Kidney tubule cell (primary cell): ENCODE data around the gene ZSWIM1.

Experiments used
- DNase-seq: peaks from one replicate; pipeline ENCODE4 v3.0.0-alpha.2; 2018; ENCODE audit warnings: low spot score

Gene ZSWIM1

GRCh38 chr20:45880988-45881788 is at the start of gene ZSWIM1:
Gene ZSWIM1 (plus strand): TSS chr20:45881227. CDS start chr20:45882593, 1,366 bp downstream.
- peak; percentile 99 for DNase-seq

GRCh38 chr20:45832619-45833018 is 48.4 kb upstream of the ZSWIM1 start:
- no peak for DNase-seq

GRCh38 chr20:45833030-45833882 is 47.8 kb upstream of the ZSWIM1 start, which contains the start of gene SNX21:
Gene SNX21 (plus strand): TSS chr20:45833799. CDS start chr20:45833920, 121 bp downstream.
- peak; percentile 88 for DNase-seq

GRCh38 chr20:45833883-45834796 is 46.9 kb upstream of the ZSWIM1 start:
- DNase-seq, result peak; percentile 60

- DNase-seq, result no peak
Measured at GRCh38 chr20:45834797-45835161, 46.2 kb upstream of the ZSWIM1 start.

- DNase-seq, result no peak
Measured at GRCh38 chr20:45835329-45835765, 45.7 kb upstream of the ZSWIM1 start.

GRCh38 chr20:45835825-45836224 is 45.2 kb upstream of the ZSWIM1 start:
- DNase-seq, result no peak

- no peak for DNase-seq
Measured at GRCh38 chr20:45836841-45837240, 44.2 kb upstream of the ZSWIM1 start.

GRCh38 chr20:45840700-45841198 is 40.3 kb upstream of the ZSWIM1 start:
- no peak for DNase-seq

- DNase-seq, result no peak
Measured at GRCh38 chr20:45841407-45842129, 39.5 kb upstream of the ZSWIM1 start.

- no peak for DNase-seq
Measured at GRCh38 chr20:45842169-45842812, 38.7 kb upstream of the ZSWIM1 start.

- no peak for DNase-seq
Measured at GRCh38 chr20:45843506-45843905, 37.5 kb upstream of the ZSWIM1 start.

GRCh38 chr20:45845452-45845851 is 35.6 kb upstream of the ZSWIM1 start:
- no peak for DNase-seq

- DNase-seq, result no peak
Measured at GRCh38 chr20:45848421-45848820, 32.6 kb upstream of the ZSWIM1 start.

GRCh38 chr20:45848969-45849582 is 32.0 kb upstream of the ZSWIM1 start:
- DNase-seq, result no peak

- no peak for DNase-seq
Measured at GRCh38 chr20:45850238-45850637, 30.8 kb upstream of the ZSWIM1 start.

- no peak for DNase-seq
Measured at GRCh38 chr20:45850926-45851325, 30.1 kb upstream of the ZSWIM1 start.

- DNase-seq, result no peak
Measured at GRCh38 chr20:45851501-45851900, 29.5 kb upstream of the ZSWIM1 start.

GRCh38 chr20:45852326-45852725 is 28.7 kb upstream of the ZSWIM1 start:
- no peak for DNase-seq

- DNase-seq, result no peak
Measured at GRCh38 chr20:45853484-45853883, 27.5 kb upstream of the ZSWIM1 start.
